OCI-LY3 (cell line): ENCODE data around the gene CXCL9.

Experiments used
- CTCF ChIP-seq: fragments of 200-600, 300-600 bp; sonication (generic); IDR thresholded peaks from 2 replicates; pipeline ENCODE4 v1.5.1; 2014; ENCODE audit warnings: antibody characterized with exemption, low read length, low read depth
- EZH2phosphoT487 ChIP-seq: fragments of 200-600 bp; shearing (Covaris generic); IDR thresholded peaks from 2 replicates; pipeline ENCODE4 v1.6.1; 2018; ENCODE audit warnings: antibody characterized with exemption, mixed run types, low read depth

DNA sequence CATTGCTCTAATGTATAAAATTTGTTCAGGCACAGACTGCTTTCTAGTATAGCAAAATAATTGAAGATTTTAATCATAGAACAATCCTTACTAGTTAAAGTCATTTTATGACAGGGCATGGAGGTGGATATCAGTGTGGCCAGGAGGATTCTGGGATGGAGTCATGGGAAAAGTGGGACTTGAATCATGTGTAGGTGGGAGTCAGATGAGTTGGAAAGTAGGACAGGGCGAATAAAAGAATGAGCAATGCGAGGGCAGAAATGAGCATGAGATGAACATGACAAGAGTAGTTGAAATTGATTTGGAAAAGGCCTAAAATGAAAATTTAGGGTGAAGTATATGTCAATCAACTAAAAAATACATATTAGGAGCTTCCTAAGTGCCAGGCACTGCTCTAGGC, 9.4 kb downstream of the CXCL9 start:
- no peak for TF ChIP-seq CTCF
- TF ChIP-seq EZH2phosphoT487: no peak
